DND-41 (cell line): ENCODE measurements around the gene PLEKHM1.

Experiments
- EZH2 ChIP-seq: IDR thresholded peaks from 3 replicates; pipeline ENCODE4 v1.6.1; 2012; ENCODE audit warnings: borderline replicate concordance, low read depth, mild to moderate bottlenecking, moderate library complexity, low read length, inconsistent platforms; ENCODE audit not compliant: severe bottlenecking
- TF ChIP-seq, protein P1 (sequence below): IDR thresholded peaks from 2 replicates; pipeline ENCODE4 v1.5.1; 2012; ENCODE audit warnings: borderline replicate concordance, low read length, moderate library complexity, mild to moderate bottlenecking; ENCODE audit not compliant: poor library complexity, severe bottlenecking; ENCODE audit errors: extremely low read depth

DNA sequence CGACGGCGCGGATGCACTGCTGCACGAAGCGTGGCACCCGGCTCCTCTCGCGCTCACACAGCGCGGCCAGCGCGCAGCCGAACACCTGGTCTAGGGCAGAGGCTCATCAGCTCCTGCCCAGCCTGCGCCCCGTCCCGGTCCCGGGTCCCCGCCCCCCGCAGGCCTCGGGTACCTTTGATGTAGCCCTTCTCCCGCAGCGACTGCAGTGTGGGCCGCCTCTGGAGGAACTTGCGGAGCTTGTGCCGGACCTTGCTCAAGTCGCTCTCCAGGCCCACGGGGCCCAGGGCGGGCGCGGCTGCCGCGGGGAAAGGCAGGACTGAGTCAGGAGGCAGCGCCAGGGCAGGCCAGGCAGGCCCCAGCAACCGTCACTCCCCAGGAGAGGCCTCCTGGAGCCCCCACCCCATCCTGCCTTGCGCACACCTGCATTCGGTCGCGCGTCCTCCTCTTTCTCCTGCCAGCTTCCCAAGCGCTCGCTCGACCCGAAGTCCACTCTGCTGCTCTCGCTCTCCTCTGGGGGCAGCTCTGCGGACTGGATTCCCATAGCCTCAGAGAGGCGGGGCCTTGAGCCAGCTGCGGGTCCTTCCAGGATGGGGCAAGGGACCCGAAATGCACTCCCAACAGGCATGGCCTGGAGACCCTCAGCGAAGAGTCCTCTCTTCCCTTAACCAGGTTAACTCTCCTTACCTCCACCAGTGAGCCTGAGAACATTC lies 93.9 kb downstream of the PLEKHM1 start:
- TF ChIP-seq, protein P1, sequence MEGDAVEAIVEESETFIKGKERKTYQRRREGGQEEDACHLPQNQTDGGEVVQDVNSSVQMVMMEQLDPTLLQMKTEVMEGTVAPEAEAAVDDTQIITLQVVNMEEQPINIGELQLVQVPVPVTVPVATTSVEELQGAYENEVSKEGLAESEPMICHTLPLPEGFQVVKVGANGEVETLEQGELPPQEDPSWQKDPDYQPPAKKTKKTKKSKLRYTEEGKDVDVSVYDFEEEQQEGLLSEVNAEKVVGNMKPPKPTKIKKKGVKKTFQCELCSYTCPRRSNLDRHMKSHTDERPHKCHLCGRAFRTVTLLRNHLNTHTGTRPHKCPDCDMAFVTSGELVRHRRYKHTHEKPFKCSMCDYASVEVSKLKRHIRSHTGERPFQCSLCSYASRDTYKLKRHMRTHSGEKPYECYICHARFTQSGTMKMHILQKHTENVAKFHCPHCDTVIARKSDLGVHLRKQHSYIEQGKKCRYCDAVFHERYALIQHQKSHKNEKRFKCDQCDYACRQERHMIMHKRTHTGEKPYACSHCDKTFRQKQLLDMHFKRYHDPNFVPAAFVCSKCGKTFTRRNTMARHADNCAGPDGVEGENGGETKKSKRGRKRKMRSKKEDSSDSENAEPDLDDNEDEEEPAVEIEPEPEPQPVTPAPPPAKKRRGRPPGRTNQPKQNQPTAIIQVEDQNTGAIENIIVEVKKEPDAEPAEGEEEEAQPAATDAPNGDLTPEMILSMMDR: no peak
- TF ChIP-seq EZH2: no peak
